ENCODE data around the gene TMED3. TPM values are rescaled to one million over a fixed set of nuclear protein-coding genes. Genes with fewer than 3 reads are reported as not detected.

The TMED3 gene
- total RNA-seq, 1 experiment from 2014 or later = 137 TPM

- CTCF ChIA-PET = interaction anchor here (0.5 kb wide), 1 partner anchor 27 kb away, joined by 3 read pairs; no protein-coding TSS in a partner anchor
- no peaks in the 10 kb centered on the region for H3K27me3 ChIP-seq (ENCODE audit: control insufficient read depth, insufficient read depth, low read length)
Measured at GRCh38 chr15:79321876-79322275, 11.0 kb downstream of the TMED3 start.

GRCh38 chr15:79322306-79322705, 11.4 kb downstream of the TMED3 start:
- Histone ChIP-seq H3K4me1 (ENCODE audit: control insufficient read depth, insufficient read depth, low read length) (no peaks in the 10 kb centered on the region), H3K27me3 (ENCODE audit: control insufficient read depth, insufficient read depth, low read length) (no peaks in the 10 kb centered on the region), H3K36me3 (ENCODE audit: control insufficient read depth, insufficient read depth, low read length) (peaks cover 28% of the 10 kb centered on the region), H3K9me3 (ENCODE audit: control insufficient read depth, insufficient read depth, low read depth, low read length) (no peaks in the 10 kb centered on the region), H3K4me3 (ENCODE audit: low read depth in 2 of 2, low read length in 2 of 2) (no peak overlapping the region), H3K27ac (ENCODE audit: low read length) (no peak overlapping the region)
- CTCF ChIA-PET = no interaction called here
- DNase-seq (ENCODE audit: low read depth, low spot score) = no peak
- BruUV-seq (replicated peaks) = TSS peak; percentile 28
- TF ChIP-seq TCF7L2 (IDR thresholded peaks at IDR 0.05; ENCODE audit: low read depth, low read length) (no peak), CTCF (IDR thresholded peaks at IDR 0.05) (no peak), POLR2AphosphoS5 (IDR thresholded peaks at IDR 0.05; ENCODE audit: low read depth, low read length) (no peak), SIN3A (IDR thresholded peaks at IDR 0.05; ENCODE audit: borderline replicate concordance, insufficient read depth, low read depth, low read length) (no peak)
- TF ChIP-seq, protein P1, sequence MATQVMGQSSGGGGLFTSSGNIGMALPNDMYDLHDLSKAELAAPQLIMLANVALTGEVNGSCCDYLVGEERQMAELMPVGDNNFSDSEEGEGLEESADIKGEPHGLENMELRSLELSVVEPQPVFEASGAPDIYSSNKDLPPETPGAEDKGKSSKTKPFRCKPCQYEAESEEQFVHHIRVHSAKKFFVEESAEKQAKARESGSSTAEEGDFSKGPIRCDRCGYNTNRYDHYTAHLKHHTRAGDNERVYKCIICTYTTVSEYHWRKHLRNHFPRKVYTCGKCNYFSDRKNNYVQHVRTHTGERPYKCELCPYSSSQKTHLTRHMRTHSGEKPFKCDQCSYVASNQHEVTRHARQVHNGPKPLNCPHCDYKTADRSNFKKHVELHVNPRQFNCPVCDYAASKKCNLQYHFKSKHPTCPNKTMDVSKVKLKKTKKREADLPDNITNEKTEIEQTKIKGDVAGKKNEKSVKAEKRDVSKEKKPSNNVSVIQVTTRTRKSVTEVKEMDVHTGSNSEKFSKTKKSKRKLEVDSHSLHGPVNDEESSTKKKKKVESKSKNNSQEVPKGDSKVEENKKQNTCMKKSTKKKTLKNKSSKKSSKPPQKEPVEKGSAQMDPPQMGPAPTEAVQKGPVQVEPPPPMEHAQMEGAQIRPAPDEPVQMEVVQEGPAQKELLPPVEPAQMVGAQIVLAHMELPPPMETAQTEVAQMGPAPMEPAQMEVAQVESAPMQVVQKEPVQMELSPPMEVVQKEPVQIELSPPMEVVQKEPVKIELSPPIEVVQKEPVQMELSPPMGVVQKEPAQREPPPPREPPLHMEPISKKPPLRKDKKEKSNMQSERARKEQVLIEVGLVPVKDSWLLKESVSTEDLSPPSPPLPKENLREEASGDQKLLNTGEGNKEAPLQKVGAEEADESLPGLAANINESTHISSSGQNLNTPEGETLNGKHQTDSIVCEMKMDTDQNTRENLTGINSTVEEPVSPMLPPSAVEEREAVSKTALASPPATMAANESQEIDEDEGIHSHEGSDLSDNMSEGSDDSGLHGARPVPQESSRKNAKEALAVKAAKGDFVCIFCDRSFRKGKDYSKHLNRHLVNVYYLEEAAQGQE (IDR thresholded peaks at IDR 0.05; ENCODE audit: insufficient read depth in 1 of 2, low read depth in 2 of 2, low read length in 1 of 2) = no peak
- in situ Hi-C loops (cut with HindIII; ENCODE audit: low pct_unique_long_range_greater_than_20kb, low sequenced_read_pairs) = no loop called here
- POLR2A ChIA-PET = no interaction called here
- intact Hi-C loops (cut with micrococcal nuclease; ENCODE audit: unreplicated experiment) = no loop called here
- no peak for ATAC-seq

More at GRCh38 chr15:79321876-79322275, 11.0 kb downstream of the TMED3 start:
- H3K36me3 ChIP-seq (ENCODE audit: control insufficient read depth, insufficient read depth, low read length) = peaks cover 28% of the 10 kb centered on the region
- in situ Hi-C loops (cut with HindIII; ENCODE audit: low pct_unique_long_range_greater_than_20kb, low sequenced_read_pairs) = no loop called here
- ATAC-seq (no peak), DNase-seq (ENCODE audit: low read depth, low spot score) (no peak)
- no peak overlapping the region for H3K27ac ChIP-seq (ENCODE audit: low read length)
- POLR2A ChIA-PET = no interaction called here
- TF ChIP-seq SIN3A (IDR thresholded peaks at IDR 0.05; ENCODE audit: borderline replicate concordance, insufficient read depth, low read depth, low read length) = no peak
- TF ChIP-seq, protein P1 (IDR thresholded peaks at IDR 0.05; ENCODE audit: insufficient read depth in 1 of 2, low read depth in 2 of 2, low read length in 1 of 2) = no peak
- no peak for TF ChIP-seq POLR2AphosphoS5 (IDR thresholded peaks at IDR 0.05; ENCODE audit: low read depth, low read length)
- TF ChIP-seq TCF7L2 (IDR thresholded peaks at IDR 0.05; ENCODE audit: low read depth, low read length) = no peak
- H3K4me1 ChIP-seq (ENCODE audit: control insufficient read depth, insufficient read depth, low read length) = no peaks in the 10 kb centered on the region
- intact Hi-C loops (cut with micrococcal nuclease; ENCODE audit: unreplicated experiment) = no loop called here
- H3K4me3 ChIP-seq (ENCODE audit: low read depth in 2 of 2, low read length in 2 of 2) = no peak overlapping the region
- no TSS peak for BruUV-seq (replicated peaks)
- no peaks in the 10 kb centered on the region for H3K9me3 ChIP-seq (ENCODE audit: control insufficient read depth, insufficient read depth, low read depth, low read length)
